Stimulated activated CD4-positive, alpha-beta T cell treated with anti-CD3 and anti-CD28 coated beads, Interleukin-1b, Interleukin-23, amount 100 ng/mL, for 24 hours (primary cell): ENCODE results near the gene CTDSPL2.
A peak's percentile ranks its signal among the peaks of the same experiment; 100 is the strongest.
"Not testable (repeated sequence)": the region's sequence is repeated elsewhere in the genome, so short reads cannot be mapped to it uniquely, and the experiment has no call there.

Experiments used
- DNase-seq, 4 experiments: peaks; one replicate each; pipeline ENCODE4 v3.0.0-alpha.2; 2020; ENCODE audit warnings: low read depth in 4 of 4, low spot score in 1 of 4

Gene CTDSPL2

DNA sequence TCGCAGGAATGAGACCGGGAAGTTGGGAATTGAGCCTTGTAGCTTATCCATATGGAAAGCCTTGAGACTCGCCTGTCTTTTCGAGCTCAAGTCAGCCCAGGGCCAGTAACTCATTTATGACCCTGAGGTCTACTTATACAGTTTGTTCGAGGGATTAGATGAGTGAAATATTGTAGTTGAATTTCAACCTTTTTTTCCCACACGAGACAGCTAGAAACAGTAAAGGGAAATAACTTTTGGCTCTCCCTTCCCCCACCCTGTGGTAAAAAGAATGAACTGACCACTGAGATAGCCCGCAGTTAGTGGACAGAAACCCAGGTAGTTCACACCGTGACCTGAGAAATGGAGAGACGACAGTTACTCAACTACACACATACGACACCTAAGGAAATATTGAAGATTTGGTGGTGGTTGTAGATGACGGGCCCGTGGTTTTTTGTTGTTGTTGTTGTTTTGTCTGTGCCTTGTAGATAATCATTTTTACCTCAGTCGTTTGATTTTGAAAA lies 110.4 kb downstream of the CTDSPL2 start:
- no peak for DNase-seq

DNA sequence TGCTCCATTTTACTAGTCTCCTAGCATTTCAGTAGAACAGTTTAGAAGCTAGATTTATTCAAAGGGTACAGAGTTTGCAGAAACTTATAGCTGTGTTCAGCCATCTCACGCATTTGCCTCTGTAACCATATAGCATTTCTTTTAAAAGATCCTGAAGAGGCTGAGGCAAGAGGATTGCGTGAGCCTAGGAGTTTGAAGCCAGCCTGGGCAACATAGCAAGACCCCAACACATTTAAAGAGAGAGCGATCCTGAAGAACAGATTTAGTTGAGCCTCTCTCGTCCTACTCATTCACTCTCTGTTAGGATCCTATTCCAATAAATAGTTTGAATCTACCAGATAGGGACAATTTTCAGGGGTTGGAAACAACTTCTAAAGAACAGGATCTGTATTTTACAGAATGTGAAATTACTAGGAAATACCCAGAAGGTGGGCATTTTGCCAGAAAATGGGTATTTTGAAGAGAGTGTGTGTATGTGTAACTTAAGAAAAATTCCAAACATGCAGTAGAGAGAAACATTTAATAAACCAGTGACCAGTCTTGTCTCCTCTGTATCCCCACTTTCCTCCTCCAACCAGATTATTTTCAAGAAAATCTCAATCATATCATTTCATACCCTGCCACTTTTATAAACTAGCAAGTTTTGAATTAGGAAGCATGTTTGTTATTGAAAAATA lies 114.0 kb downstream of the CTDSPL2 start:
- DNase-seq, result no peak

DNA sequence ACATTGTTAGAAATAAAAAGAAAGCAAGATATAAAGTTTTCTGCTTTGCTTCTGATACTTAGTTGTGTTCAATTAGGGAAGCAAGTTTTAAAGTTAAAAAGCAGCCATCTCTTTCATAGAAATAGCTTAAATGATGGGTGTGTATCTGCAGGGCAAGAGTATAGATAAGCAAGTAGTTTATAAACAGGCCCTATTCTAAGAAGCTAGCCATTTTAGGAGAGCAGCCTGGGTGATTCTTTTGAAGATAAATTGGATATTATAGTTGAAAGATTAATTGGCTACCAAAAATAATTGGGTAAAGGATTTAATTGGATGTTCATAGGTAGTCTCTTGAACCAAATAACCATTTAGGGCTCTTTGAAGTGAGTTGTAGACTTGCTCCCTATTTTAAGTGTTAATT lies 115.2 kb downstream of the CTDSPL2 start:
- DNase-seq, result no peak

DNA sequence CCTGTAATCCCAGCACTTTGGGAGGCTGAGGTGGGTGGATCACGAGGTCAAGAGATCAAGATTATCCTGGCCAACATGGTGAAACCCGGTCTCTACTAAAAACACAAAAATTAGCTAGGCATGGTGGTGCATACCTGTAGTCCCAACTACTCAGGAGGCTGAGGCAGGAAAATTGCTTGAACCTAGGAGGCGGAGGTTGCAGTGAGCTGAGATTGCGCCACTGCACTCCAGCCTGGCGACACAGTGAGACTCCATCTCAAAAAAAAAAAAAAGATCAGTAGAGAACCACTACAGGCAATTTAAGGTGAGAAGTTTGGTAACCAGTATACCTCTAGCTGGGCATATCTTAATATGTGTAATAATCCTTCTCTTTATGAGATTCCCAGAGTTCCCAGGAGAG lies 117.3 kb downstream of the CTDSPL2 start:
- DNase-seq, result not testable (repeated sequence)

DNA sequence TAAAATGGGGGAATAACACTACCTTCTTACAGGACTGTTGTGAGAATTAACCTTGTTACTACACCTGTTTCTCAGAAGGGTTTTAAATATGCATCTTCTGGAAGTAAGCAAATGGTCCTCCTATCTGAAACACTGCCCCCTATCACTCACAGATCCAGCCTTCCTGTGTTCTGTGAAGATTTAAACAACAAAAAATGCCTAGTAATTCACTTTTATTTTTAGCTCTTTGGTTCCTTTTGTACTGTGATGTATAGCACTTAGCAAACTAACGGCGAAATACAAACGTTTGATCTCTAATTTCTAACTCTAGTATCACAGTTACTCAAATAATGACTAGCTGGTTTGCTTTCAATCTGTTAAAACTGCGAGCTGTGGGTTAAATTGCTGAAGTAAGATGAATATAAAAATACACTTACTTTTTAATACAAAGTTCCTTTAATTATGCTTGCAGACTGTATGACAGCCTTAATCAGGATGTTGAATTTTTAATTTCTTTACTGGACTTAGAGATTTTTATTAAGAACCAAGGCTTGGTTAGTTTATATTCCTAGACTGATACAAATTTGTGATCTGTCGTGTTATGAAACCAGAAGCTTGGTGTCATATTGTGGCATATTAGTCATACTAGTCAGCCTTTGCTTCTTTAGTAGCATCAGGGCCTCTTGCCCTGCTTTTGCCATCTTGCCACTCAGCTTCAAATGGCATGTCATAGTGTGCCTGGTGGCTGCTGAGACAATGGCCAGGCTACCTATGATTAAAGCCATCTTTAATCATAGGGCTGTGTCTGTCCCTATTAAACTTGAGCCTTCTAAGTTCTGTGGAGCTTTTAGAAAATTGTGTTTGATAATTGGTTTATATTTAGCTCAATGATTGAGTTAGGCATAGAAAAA lies 118.7 kb downstream of the CTDSPL2 start:
- peak in 1 of 4 experiments; percentile 37 for DNase-seq

DNA sequence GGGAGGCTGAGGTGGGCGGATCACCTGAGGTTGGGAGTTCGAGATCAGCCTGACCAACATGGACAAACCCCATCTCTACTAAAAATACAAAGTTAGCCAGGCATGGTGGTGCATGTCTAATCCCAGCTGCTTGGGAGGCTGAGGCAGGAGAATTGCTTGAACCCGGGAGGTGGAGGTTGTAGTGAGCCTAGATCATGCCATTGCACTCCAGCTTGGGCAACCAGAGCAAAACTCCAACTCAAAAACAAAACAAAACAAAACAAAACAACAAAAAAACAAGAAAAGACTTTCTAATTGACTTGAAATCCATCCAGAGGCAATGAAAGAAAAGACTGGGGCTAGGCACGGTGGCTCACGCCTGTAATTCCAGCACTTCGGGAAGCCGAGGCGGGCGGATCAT lies 121.7 kb downstream of the CTDSPL2 start:
- not testable (repeated sequence) for DNase-seq

DNA sequence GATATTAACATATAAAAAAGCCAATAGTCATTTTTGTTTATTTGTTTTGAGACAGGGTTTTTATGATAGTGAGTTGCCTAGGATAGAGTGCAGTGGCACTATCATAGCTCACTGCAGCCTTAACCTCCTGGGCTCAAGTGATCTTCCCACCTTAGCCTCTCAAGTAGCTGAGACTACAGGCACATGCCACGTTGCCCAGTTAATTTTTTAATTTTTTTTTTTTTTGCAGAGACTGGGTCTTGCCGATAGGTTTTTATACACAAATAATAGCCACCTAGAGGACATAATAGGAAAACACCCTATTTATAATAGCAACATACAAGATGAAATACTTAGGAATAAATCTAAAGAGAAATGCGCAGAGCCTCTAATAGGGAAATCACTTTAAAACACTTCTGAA lies 122.8 kb downstream of the CTDSPL2 start:
- no peak for DNase-seq

DNA sequence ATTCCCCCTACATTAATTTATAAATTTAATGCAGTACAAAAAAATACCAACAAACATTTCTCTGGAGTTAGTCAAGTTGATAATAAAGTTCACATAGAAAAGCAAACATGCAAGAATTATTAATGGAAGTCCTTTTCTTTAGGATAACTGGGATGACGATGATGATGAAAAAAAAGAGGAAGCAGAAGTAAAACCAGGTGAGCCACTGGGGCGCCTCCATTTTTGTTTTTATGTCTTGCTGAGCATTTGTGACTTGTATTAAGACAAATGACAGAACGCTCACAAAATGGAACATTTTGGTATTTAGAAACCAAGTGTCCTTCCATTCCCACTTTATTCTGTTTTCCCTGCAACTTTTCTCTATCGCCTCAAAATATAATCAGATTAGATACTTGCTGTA lies 123.3 kb downstream of the CTDSPL2 start:
- no peak for DNase-seq

DNA sequence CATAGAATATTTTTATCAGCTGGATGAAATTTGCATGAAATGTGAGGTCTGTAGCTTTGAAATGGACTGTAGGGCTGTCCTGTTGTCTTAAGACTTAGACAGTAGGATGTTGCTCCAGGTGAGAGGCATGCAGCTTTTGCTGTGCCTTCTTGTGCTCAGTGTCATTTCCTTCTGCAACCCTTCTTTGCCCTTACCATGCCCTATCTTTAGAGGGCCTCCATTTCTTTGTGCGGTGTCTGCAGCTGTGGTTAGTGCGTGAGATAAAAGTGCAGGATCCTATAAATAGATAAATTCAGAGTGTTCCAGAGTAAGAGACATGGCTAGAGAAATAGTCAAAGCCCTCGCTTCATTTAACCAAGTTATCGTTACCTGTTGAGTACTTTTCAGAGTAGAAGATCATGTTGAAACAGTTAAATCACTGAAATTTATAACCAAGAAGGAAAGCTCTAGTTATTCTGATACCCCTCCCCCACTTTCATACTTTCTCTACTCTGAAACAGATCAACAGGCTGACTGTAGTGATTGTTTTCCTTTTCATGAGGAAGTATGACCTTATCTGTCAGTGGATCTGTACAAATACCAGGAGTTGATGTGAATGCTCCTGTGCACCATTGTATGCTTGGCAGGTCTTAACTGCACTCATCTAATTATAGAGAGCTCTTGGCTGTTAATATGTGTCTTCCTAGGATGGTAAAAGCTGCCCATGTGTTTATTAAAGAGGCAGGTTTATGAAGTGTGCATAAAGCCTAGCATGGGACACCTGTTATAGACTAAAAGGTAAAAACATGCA lies 127.7 kb downstream of the CTDSPL2 start:
- no peak for DNase-seq

DNA sequence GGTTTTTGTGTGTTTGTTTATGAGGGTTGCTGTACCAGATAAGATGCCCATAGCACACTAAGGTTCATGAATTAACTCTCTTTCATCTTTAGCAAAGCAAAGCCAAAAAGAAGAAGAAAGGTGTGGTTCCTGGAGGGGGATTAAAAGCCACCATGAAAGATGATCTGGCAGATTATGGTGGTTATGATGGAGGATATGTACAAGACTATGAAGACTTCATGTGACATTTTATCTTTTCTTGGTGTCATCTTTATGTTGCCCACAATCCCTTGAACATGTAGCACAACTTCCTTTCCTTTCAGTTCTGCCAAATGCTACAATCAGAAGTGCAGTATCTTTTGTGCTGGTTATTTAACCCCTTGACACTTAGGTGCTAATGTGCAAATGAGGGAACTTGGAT lies 133.5 kb downstream of the CTDSPL2 start:
- not testable (repeated sequence) for DNase-seq

DNA sequence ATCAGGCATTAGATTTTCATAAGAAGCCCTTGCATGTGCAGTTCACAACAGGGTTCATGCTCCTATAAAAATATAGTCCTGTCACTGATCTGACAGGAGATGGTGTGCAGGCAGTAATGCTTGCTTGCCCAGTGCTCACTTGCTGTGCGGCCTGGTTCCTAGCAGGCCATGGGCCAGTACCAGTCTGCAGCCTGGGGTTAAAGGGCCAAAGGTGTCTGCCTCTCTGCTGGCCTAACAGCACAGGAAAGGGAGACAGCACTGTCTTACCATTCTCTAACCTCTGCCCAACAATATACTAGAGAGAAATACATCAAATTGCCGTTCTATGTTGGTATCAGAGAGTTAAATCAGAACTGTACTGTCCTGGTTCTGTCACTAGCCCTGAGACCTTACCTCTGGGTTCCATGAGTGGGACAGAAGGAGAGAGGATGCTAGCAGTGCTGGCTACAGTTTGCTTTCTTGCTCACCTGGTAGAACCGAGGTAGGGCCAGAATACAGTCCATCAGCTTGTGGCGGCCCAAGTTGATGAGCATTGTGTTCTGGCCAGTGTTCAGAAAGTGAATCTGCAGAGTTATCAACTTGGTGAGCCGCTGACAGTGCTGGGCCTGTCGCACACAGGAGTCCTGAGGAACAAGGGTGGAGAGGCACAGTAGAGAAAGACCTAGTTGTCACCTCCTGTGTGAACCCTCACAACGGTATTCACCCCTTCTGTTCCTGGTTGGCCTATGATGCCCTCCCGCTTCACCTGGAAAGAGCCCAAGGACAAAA lies 138.1 kb downstream of the CTDSPL2 start:
- DNase-seq, result no peak

DNA sequence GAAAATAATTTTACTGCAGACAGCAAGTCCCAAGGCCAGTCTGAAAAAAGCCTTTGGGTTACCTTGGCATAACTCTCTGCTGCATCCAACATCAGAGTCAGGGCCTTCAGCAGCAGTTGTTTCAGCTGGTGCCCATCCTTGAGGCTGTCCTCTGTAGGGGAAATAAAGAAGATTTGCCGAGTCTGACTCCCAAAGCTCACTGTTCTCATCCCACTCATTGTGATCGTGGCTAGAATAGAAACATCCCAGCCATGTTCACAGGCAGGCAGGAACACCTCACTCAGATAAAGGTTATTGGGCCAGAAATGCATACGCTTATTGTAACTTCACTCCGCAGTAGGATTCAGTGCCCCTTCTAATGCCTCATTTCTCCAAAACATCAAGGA lies 138.7 kb downstream of the CTDSPL2 start:
- DNase-seq, result no peak

DNA sequence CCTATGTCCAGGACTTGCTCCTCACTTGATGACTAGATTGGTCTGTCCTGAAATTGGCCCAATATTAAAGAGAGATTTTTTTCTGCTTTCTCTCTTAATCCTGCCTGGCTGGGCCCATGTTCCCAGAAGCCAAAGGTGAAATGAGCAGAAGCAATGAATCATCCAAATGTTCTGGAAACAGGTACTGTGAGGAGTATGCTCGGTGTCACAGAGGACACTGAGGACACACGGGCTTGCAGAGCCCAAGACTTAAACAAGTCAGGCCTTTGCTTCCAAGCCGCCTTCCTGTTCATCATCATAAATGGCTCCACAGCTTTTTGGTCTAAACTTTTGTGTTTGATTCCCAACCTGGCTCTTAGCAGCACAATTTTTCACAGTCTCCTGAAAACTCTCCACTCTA lies 140.9 kb downstream of the CTDSPL2 start:
- no peak for DNase-seq

DNA sequence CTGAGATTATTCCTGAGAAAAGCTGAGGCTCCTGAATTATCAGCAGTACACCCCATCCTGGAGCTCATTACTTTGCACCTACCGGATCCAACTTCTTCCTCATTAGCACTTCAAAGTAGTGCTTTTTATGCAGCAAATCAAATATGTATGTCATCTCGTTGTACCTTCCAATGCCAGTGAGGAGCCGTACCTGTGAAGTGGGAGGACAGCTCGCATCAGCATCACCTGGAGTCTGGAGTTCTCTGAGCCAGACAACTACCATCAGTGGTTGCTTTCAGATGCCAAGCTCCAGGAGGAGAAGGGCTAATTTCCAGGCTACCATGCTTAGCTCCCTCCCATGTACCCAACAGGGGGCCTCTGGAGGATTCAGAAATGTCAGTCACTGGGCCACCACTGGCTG lies 141.9 kb downstream of the CTDSPL2 start:
- no peak for DNase-seq

DNA sequence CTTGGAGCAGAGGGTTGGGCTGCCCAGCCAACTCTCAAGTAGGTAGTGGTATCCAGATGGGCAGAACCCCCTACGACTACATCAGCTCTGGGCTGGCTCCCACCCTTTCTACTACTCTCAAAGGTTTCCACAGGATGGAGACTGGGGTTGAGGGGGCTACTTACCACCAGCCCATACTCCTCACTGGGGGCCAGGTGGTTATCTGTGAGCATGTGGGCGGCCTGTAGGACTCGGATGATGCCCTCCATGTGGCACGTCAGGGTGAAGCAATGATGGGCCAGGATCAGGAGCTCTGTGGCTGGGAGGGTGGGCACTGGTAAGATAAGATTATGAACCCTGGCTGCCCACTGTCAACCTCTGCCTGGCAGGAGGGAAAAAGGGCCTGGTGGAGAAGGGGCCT lies 142.9 kb downstream of the CTDSPL2 start:
- DNase-seq, result no peak

DNA sequence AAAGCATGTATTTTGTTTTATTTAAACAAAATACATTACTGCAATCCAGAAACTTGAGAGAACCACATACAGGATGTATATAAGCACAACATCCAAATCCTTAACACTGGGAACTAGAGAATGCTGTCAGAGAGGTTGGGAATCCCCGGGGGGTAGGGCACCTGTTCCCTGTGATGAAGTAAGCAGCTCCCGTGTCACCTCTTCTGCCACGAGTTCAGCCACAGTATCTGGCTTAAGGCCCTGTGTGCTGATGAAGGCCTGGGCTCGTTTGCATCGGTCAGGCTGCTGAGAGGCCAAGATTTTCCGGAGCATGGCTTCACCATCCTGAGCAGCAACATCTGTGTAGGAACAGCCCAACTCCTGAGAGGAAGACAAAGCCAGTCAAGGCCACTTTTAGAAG lies 146.0 kb downstream of the CTDSPL2 start:
- no peak for DNase-seq

DNA sequence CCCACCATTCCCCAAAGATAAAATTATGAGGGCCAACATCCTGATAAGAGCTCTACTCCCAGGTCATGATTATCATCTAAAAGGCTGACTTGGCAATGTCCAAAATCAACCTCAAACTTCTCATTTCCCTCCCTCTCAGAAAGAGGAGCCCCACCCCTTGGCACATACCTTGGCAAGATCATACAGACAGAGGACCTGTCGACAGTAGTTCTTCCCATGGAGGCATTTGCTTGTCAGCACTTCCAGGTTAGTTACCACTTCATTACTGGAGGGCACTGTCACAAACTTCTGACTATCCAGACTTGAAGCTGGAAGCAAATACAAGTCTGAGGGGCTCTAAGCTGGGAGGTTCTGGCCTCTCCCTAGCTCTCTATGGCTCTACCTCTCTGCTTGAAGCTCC lies 147.3 kb downstream of the CTDSPL2 start:
- DNase-seq, result no peak
